ENCODE measurements around the gene OST4.
"Not testable (repeated sequence)": the region's sequence is repeated elsewhere in the genome, so short reads cannot be mapped to it uniquely, and the experiment has no call there.

The OST4 gene

GRCh38 chr2:27071277-27071989 is at the start of gene OST4:
OST4 (minus strand) TSS chr2:27071654.
- DNase-seq, result peak; percentile 95

GRCh38 chr2:27119330-27119670 is 47.8 kb upstream of the OST4 start:
- peak; percentile 52 for DNase-seq

GRCh38 chr2:27118525-27119329 is 47.3 kb upstream of the OST4 start, which contains the start of gene CGREF1:
CGREF1 (minus strand) TSS chr2:27119128; CDS start chr2:27104366, 14,762 bp downstream.
- peak; percentile 63 for DNase-seq

GRCh38 chr2:27117995-27118524 is 46.6 kb upstream of the OST4 start:
- DNase-seq, result no peak

- DNase-seq, result no peak
These were observed 44.1 kb upstream of the OST4 start for GRCh38 chr2:27115519-27115918.

GRCh38 chr2:27111392-27112078 is 40.1 kb upstream of the OST4 start:
- DNase-seq, result not testable (repeated sequence)

GRCh38 chr2:27110603-27111352 is 39.3 kb upstream of the OST4 start:
- not testable (repeated sequence) for DNase-seq

GRCh38 chr2:27109083-27109482 is 37.6 kb upstream of the OST4 start:
- DNase-seq, result no peak

GRCh38 chr2:27108221-27108620 is 36.8 kb upstream of the OST4 start:
- DNase-seq, result no peak

- DNase-seq, result no peak
These were observed 34.5 kb upstream of the OST4 start for GRCh38 chr2:27105981-27106380.

GRCh38 chr2:27102329-27102728 is 30.9 kb upstream of the OST4 start:
- DNase-seq, result no peak

GRCh38 chr2:27100036-27100435 is 28.6 kb upstream of the OST4 start:
- no peak for DNase-seq

- no peak for DNase-seq
These were observed 28.0 kb upstream of the OST4 start for GRCh38 chr2:27099334-27099955.

- no peak for DNase-seq
These were observed 25.9 kb upstream of the OST4 start for GRCh38 chr2:27097341-27097740.

GRCh38 chr2:27096748-27097297 is 25.4 kb upstream of the OST4 start:
- DNase-seq, result no peak

GRCh38 chr2:27095745-27096651 is 24.5 kb upstream of the OST4 start:
- peak; percentile 85 for DNase-seq

GRCh38 chr2:27095427-27095744 is 23.9 kb upstream of the OST4 start:
- DNase-seq, result no peak

GRCh38 chr2:27094353-27094984 is 23.0 kb upstream of the OST4 start:
- no peak for DNase-seq

GRCh38 chr2:27093430-27094352 is 22.2 kb upstream of the OST4 start:
- DNase-seq, result peak; percentile 90

Measured in NCI-H82 (cell line).